ENCODE data around the gene ZNF883. TPM values are rescaled to one million over a fixed set of nuclear protein-coding genes. Genes with fewer than 3 reads are reported as not detected.

ZNF883 gene
- total RNA-seq, 1 experiment from 2014 or later: 1.7 TPM

DNA sequence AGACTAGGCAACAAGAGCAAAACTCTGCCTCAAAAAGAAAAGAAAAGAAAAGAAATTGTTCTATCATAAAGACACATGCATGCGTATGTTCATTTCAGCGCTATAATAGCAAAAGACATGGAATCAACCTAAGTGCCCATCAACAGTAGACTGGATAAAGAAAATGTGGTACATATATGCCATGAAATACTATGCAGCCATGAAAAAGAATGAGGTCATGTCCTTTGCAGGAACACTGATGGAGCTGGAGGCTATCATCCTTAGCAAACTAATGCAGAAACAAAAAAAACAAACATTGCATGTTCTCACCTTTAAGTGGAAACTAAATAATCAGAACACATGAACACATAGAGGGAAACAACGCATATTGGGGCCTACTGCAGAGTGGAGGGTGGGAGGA lies 6.3 kb upstream of the ZNF883 start:
- Histone ChIP-seq H3K79me2 (ENCODE audit: low read depth) (no peaks in the 10 kb centered on the region), H3K4me3 (no peak overlapping the region), H3K9me2 (ENCODE audit: insufficient read depth) (no peaks in the 10 kb centered on the region), H3K27me3 (ENCODE audit: insufficient read depth, low read depth) (0 out of 2 replicates have a peak, but pooled peaks cover 4% of the 10 kb centered on the region), H3K27ac (no peak overlapping the region), H3K4me2 (no peak overlapping the region), H3F3A (ENCODE audit: insufficient read depth, low read depth) (no peaks in the 10 kb centered on the region), H2AFZ (no peak overlapping the region), H3K4me1 (replicated peaks; ENCODE audit: insufficient read depth) (no peaks in the 10 kb centered on the region), H3K36me3 (ENCODE audit: low read depth) (no peaks in the 10 kb centered on the region), H3K9me3 (ENCODE audit: insufficient read depth, low read depth) (peaks cover 11% of the 10 kb centered on the region), H4K20me1 (ENCODE audit: insufficient read depth) (no peaks in the 10 kb centered on the region)
- intact Hi-C loops (cut with micrococcal nuclease; ENCODE audit: unreplicated experiment): no loop called here
- POLR2A ChIA-PET (ENCODE audit: unreplicated experiment): no interaction called here
- DNase-seq: no peak
- no peak for TF ChIP-seq EZH2 (IDR thresholded peaks at IDR 0.05; ENCODE audit: low read depth)
- no peak for TF ChIP-seq CTCF (conservative IDR thresholded peaks at IDR 0.05)
- CTCF ChIA-PET: no interaction called here
- BruUV-seq (replicated peaks): no TSS peak

- CTCF ChIA-PET: no interaction called here
- no peaks in the 10 kb centered on the region for H3K79me2 ChIP-seq (ENCODE audit: low read depth)
- peak overlapping the region; percentile 45; the same call in 1 of the 2 replicates for H3K4me3 ChIP-seq
- TF ChIP-seq CTCF (conservative IDR thresholded peaks at IDR 0.05): no peak
- no peak for TF ChIP-seq EZH2 (IDR thresholded peaks at IDR 0.05; ENCODE audit: low read depth)
- peaks cover 9% of the 10 kb centered on the region; the same call in 1 of the 2 replicates for H3K27me3 ChIP-seq (ENCODE audit: insufficient read depth, low read depth)
- H3K27ac ChIP-seq: no peak overlapping the region
- no peaks in the 10 kb centered on the region for H4K20me1 ChIP-seq (ENCODE audit: insufficient read depth)
- intact Hi-C loops (cut with micrococcal nuclease; ENCODE audit: unreplicated experiment): no loop called here
- no peak for DNase-seq
- H2AFZ ChIP-seq: no peak overlapping the region
- POLR2A ChIA-PET (ENCODE audit: unreplicated experiment): no interaction called here
- H3K36me3 ChIP-seq (ENCODE audit: low read depth): no peaks in the 10 kb centered on the region
- H3K9me3 ChIP-seq (ENCODE audit: insufficient read depth, low read depth): no peaks in the 10 kb centered on the region
- no peaks in the 10 kb centered on the region for H3K4me1 ChIP-seq (replicated peaks; ENCODE audit: insufficient read depth)
- no peaks in the 10 kb centered on the region for H3F3A ChIP-seq (ENCODE audit: insufficient read depth, low read depth)
- no TSS peak for BruUV-seq (replicated peaks)
- peak overlapping the region; percentile 67 for H3K4me2 ChIP-seq
- no peaks in the 10 kb centered on the region for H3K9me2 ChIP-seq (ENCODE audit: insufficient read depth)
Measured at GRCh38 chr9:113012492-113012891, 500 bp upstream of the ZNF883 start.

- no peaks in the 10 kb centered on the region for H3K27me3 ChIP-seq (ENCODE audit: insufficient read depth, low read depth)
- H2AFZ ChIP-seq: no peak overlapping the region
- 0 out of 2 replicates have a peak, but pooled peaks cover 4% of the 10 kb centered on the region for H3K36me3 ChIP-seq (ENCODE audit: low read depth)
- DNase-seq: peak in 1 of 2 experiments; percentile 53
- no peak overlapping the region for H3K4me3 ChIP-seq
- H3K9me2 ChIP-seq (ENCODE audit: insufficient read depth): no peaks in the 10 kb centered on the region; the same call in 1 of the 2 replicates
- no peaks in the 10 kb centered on the region for H3K4me1 ChIP-seq (replicated peaks; ENCODE audit: insufficient read depth)
- H3K9me3 ChIP-seq (ENCODE audit: insufficient read depth, low read depth): no peaks in the 10 kb centered on the region; the same call in 1 of the 2 replicates
- ChIA-PET CTCF (no interaction called here), POLR2A (ENCODE audit: unreplicated experiment) (no interaction called here)
- H3K4me2 ChIP-seq: no peak overlapping the region
- BruUV-seq (replicated peaks): no TSS peak
- no peak for TF ChIP-seq EZH2 (IDR thresholded peaks at IDR 0.05; ENCODE audit: low read depth)
- no peak for TF ChIP-seq CTCF (conservative IDR thresholded peaks at IDR 0.05)
- intact Hi-C loops (cut with micrococcal nuclease; ENCODE audit: unreplicated experiment): no loop called here
- no peaks in the 10 kb centered on the region for H3F3A ChIP-seq (ENCODE audit: insufficient read depth, low read depth)
- no peaks in the 10 kb centered on the region for H4K20me1 ChIP-seq (ENCODE audit: insufficient read depth)
- no peaks in the 10 kb centered on the region for H3K79me2 ChIP-seq (ENCODE audit: low read depth)
- no peak overlapping the region for H3K27ac ChIP-seq
Measured at GRCh38 chr9:113005777-113006176, 6.2 kb downstream of the ZNF883 start.

Data from PC-9 (cell line).